NCI-H1105 treated with DMSO at 0.1 percent for 48 hours (cell line): ENCODE data around the gene TMEM245.
A peak's percentile ranks its signal among the peaks of the same experiment; 100 is the strongest.
"Not testable (repeated sequence)": the region's sequence is repeated elsewhere in the genome, so short reads cannot be mapped to it uniquely, and the experiment has no call there.

Experiments used
- DNase-seq: peaks from one replicate; lab custom pipeline; 2025; lab: John Stamatoyannopoulos, UW

Gene TMEM245

GRCh38 chr9:109063760-109064159, 56.0 kb downstream of the TMEM245 start:
- no peak for DNase-seq

GRCh38 chr9:109062543-109062942, 57.2 kb downstream of the TMEM245 start:
- DNase-seq, result no peak

- no peak for DNase-seq
These were observed 59.6 kb downstream of the TMEM245 start for GRCh38 chr9:109060191-109060590.

- DNase-seq, result not testable (repeated sequence)
These were observed 66.6 kb downstream of the TMEM245 start for GRCh38 chr9:109053121-109053520.

- no peak for DNase-seq
These were observed 67.3 kb downstream of the TMEM245 start for GRCh38 chr9:109052416-109052815.

GRCh38 chr9:109051733-109052132, 68.0 kb downstream of the TMEM245 start:
- DNase-seq, result no peak

GRCh38 chr9:109050444-109050843, 69.3 kb downstream of the TMEM245 start:
- no peak for DNase-seq

GRCh38 chr9:109048822-109049221, 70.9 kb downstream of the TMEM245 start:
- DNase-seq, result no peak

- DNase-seq, result no peak
These were observed 72.5 kb downstream of the TMEM245 start for GRCh38 chr9:109047259-109047658.

- no peak for DNase-seq
These were observed 73.4 kb downstream of the TMEM245 start for GRCh38 chr9:109046346-109046745.

- no peak for DNase-seq
These were observed 76.2 kb downstream of the TMEM245 start for GRCh38 chr9:109043578-109043977.

- DNase-seq, result no peak
These were observed 79.2 kb downstream of the TMEM245 start for GRCh38 chr9:109040571-109040970.

GRCh38 chr9:109039539-109039938, 80.2 kb downstream of the TMEM245 start:
- no peak for DNase-seq

- DNase-seq, result no peak
These were observed 81.6 kb downstream of the TMEM245 start for GRCh38 chr9:109037946-109038715.

GRCh38 chr9:109036744-109037680, 82.7 kb downstream of the TMEM245 start:
- DNase-seq, result peak; percentile 2

- no peak for DNase-seq
These were observed 83.9 kb downstream of the TMEM245 start for GRCh38 chr9:109035684-109036423.

- DNase-seq, result no peak
These were observed 85.6 kb downstream of the TMEM245 start for GRCh38 chr9:109033941-109034700.

- DNase-seq, result no peak
These were observed 88.5 kb downstream of the TMEM245 start for GRCh38 chr9:109031241-109031640.

GRCh38 chr9:109030426-109030825, 89.3 kb downstream of the TMEM245 start:
- DNase-seq, result no peak

GRCh38 chr9:109028457-109028856, 91.3 kb downstream of the TMEM245 start:
- no peak for DNase-seq

GRCh38 chr9:109027176-109027575, 92.6 kb downstream of the TMEM245 start:
- no peak for DNase-seq

- DNase-seq, result no peak
These were observed 93.4 kb downstream of the TMEM245 start for GRCh38 chr9:109026306-109026705.
